ENCODE measurements around the gene PI3.

GRCh38 chr20:45212836-45213235 is 38.1 kb downstream of the PI3 start:
- TF ChIP-seq, protein P1, sequence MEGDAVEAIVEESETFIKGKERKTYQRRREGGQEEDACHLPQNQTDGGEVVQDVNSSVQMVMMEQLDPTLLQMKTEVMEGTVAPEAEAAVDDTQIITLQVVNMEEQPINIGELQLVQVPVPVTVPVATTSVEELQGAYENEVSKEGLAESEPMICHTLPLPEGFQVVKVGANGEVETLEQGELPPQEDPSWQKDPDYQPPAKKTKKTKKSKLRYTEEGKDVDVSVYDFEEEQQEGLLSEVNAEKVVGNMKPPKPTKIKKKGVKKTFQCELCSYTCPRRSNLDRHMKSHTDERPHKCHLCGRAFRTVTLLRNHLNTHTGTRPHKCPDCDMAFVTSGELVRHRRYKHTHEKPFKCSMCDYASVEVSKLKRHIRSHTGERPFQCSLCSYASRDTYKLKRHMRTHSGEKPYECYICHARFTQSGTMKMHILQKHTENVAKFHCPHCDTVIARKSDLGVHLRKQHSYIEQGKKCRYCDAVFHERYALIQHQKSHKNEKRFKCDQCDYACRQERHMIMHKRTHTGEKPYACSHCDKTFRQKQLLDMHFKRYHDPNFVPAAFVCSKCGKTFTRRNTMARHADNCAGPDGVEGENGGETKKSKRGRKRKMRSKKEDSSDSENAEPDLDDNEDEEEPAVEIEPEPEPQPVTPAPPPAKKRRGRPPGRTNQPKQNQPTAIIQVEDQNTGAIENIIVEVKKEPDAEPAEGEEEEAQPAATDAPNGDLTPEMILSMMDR (IDR thresholded peaks at IDR 0.05): no peak
- TF ChIP-seq POLR2A (IDR thresholded peaks at IDR 0.05): no peak
- TF ChIP-seq EP300 (IDR thresholded peaks at IDR 0.05): no peak
- no peak for TF ChIP-seq POLR2AphosphoS5 (IDR thresholded peaks at IDR 0.05)

Measured in stomach (tissue), 4 donors.